ENCODE data around the gene PGC.

PGC gene

DNA sequence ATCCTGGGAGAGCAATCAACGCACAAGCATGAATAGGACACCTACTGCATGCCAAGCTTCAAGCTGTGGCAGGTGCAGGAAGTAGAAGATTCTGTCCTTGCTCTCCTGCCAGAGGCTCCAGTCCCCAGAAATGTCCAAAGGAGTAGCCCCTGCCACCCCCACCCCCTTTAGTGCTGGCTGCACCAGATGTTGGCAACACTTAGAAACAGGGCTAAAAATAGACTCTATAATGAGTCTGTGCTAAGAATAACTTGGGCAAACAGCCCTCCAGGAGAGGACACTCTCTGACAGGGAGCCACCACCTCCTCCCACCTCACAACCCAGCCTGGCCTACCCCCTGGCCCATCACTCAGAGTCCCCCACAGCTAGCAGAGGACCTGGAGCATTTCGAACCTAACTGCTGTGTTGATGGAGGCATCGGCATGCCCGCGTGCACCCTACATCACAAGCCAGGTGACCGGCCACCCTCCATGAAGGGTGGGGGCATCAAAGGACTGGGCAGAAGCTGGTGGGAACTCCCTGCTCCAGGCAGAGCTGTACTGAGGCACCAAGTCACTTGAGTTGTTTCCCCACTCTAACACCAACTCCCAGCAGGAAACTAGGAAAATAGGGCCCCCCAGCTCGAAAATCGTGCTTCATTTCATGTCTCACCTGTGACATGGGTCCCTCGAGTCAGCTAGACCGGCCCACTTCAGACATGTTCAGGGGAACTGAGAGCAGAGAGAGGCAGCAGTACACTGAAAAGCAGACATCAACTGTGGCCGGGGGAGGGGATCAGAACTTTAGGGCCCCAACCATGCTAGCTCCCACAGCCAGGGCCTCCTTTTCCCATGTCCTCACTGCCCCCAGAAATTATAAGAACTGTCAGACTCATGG lies 30.4 kb downstream of the PGC start:
- TF ChIP-seq MYC (IDR thresholded peaks at IDR 0.05; ENCODE audit: low read depth, low read length): no peak
- TF ChIP-seq, protein P1, sequence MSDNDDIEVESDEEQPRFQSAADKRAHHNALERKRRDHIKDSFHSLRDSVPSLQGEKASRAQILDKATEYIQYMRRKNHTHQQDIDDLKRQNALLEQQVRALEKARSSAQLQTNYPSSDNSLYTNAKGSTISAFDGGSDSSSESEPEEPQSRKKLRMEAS (IDR thresholded peaks at IDR 0.05; ENCODE audit: low read depth, low read length): no peak
- TF ChIP-seq, protein P2, sequence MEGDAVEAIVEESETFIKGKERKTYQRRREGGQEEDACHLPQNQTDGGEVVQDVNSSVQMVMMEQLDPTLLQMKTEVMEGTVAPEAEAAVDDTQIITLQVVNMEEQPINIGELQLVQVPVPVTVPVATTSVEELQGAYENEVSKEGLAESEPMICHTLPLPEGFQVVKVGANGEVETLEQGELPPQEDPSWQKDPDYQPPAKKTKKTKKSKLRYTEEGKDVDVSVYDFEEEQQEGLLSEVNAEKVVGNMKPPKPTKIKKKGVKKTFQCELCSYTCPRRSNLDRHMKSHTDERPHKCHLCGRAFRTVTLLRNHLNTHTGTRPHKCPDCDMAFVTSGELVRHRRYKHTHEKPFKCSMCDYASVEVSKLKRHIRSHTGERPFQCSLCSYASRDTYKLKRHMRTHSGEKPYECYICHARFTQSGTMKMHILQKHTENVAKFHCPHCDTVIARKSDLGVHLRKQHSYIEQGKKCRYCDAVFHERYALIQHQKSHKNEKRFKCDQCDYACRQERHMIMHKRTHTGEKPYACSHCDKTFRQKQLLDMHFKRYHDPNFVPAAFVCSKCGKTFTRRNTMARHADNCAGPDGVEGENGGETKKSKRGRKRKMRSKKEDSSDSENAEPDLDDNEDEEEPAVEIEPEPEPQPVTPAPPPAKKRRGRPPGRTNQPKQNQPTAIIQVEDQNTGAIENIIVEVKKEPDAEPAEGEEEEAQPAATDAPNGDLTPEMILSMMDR (IDR thresholded peaks at IDR 0.05; ENCODE audit: low read depth, low read length): no peak
- no peak for TF ChIP-seq POLR2A (IDR thresholded peaks at IDR 0.05; ENCODE audit: extremely low read depth, insufficient read length)
- H3K4me3 ChIP-seq (ENCODE audit: low read depth, low read length): no peak overlapping the region
- DNase-seq (ENCODE audit: low read depth): no peak

DNA sequence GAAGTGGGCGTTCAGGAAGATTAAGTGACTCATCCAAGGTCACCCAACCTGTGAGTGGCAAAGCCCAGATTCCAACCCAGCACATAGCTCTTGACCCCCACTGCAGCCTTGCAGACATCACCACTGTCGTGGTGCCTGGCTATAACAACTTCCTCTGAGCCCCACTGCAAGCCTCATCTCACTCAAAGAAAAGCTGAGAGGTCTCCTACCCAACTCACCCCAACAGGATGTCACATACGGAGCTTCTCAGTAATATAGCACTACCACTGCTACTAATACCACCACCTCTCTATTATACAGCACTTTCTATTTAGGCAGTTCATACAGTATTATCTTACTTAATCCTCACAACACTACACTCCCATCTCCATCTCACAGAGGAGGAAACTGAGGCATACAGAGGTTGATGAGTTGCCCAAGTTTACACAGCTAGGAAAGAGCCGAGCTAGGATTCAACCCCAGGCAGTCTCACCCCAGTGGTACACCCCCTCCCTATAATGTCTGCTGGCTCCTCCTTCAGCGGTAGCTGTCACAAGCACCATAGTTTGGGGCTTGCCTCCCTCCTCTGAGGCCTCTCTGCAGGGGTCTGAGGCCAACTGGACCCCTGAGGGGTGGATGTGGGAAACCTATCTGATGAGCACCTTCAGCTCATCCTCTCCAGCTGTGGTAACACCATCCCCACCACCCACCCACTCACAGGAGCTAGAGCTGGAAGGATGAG lies 31.2 kb downstream of the PGC start:
- TF ChIP-seq MYC (IDR thresholded peaks at IDR 0.05; ENCODE audit: low read depth, low read length) (no peak), POLR2A (IDR thresholded peaks at IDR 0.05; ENCODE audit: extremely low read depth, insufficient read length) (no peak)
- TF ChIP-seq, protein P1 (IDR thresholded peaks at IDR 0.05; ENCODE audit: low read depth, low read length): no peak
- TF ChIP-seq, protein P2 (IDR thresholded peaks at IDR 0.05; ENCODE audit: low read depth, low read length): no peak
- DNase-seq (ENCODE audit: low read depth): peak; percentile 41
- no peak overlapping the region for H3K4me3 ChIP-seq (ENCODE audit: low read depth, low read length)

DNA sequence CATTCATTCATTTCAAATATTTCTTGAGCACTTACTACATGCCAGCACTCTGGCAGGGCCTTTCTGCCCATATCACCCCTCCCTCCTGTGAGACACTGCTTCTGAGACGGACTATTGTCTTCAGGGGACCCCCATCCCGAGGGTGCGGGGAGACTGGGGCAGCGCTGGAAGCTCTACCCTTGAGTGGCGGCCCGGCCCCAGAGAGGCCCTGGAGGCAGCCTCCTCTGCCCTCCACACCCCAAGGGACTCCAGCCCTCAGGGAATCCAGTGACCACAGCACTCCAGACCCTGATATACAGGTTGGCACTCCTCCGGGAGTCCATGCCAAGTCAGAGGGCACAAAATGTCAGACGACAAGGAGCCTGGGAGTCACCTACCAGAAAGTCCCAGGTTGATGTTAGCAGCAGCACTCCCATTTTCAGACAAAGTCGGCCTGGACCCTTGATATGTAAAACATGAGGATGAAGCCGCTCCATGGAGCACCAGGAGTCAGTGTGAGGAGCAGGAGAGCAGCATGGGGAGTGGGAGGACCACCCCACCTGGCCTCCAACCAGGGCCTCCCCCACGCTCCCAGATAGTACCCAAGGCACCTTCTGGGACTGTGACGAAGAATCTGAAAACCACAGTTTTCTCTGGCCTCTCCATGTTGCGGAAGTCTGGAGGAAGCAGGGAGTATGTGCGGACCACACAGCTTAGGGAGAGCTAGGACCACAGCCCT lies 32.5 kb downstream of the PGC start:
- TF ChIP-seq, protein P1 (IDR thresholded peaks at IDR 0.05; ENCODE audit: low read depth, low read length): no peak
- no peak for TF ChIP-seq MYC (IDR thresholded peaks at IDR 0.05; ENCODE audit: low read depth, low read length)
- TF ChIP-seq, protein P2 (IDR thresholded peaks at IDR 0.05; ENCODE audit: low read depth, low read length): no peak
- no peak for TF ChIP-seq POLR2A (IDR thresholded peaks at IDR 0.05; ENCODE audit: extremely low read depth, insufficient read length)
- H3K4me3 ChIP-seq (ENCODE audit: low read depth, low read length): no peak overlapping the region
- DNase-seq (ENCODE audit: low read depth): no peak

DNA sequence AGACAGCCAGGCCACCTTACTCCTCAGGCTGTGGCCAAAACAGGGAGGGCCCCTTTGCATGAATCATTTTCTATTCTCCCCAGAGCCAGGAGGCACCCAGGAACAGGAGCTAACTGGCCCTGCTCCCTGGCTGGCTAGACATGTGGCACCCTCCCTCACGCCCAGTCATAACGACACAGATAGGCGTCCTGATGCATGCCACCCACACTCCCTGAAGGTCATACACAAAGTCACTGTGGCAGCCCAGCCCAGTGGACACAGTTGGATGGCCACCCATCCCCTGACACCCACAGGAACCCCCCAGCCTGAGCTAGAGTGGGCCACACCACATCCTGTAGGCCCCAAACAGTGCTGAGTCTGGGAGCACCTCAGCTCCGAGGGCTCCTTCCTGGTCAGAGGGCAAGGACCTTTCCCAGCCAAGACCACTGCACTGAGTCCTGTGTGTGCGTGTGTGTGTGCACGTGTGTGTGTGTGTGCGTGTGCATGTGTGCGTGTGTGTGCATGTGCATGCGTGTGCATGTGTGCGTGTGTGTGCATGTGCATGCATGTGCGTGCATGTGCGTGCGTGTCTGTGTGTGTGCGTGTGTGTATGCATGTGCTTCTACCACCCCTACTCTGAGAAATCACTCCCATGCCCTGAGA lies 33.4 kb downstream of the PGC start:
- no peak overlapping the region for H3K4me3 ChIP-seq (ENCODE audit: low read depth, low read length)
- DNase-seq (ENCODE audit: low read depth): no peak
- TF ChIP-seq, protein P1 (IDR thresholded peaks at IDR 0.05; ENCODE audit: low read depth, low read length): no peak
- TF ChIP-seq, protein P2 (IDR thresholded peaks at IDR 0.05; ENCODE audit: low read depth, low read length): no peak
- TF ChIP-seq POLR2A (IDR thresholded peaks at IDR 0.05; ENCODE audit: extremely low read depth, insufficient read length) (no peak), MYC (IDR thresholded peaks at IDR 0.05; ENCODE audit: low read depth, low read length) (no peak)

DNA sequence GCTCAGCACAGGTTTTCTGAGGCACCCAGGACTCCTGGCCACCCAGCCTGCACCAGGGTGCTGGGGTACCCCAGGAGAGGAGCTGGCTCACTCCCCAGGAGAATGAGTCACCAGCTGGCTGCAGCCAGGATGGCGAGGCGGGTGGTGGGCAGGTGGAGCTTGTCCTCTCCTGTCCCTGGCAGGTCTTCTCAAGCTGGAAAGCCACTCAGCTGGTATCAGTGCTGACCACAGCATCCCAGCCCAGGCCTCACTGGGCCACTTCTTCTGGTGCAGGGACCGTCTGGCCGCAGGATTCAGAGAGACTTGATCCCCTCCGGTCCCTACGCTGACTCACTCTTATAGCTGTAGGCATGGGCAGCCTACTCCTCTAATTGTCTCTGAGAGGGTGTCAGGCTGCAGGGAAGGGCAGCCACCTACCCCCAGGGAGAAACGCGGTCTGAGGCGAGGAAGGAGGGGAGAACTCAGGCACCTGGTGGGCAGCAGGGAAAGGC lies 34.0 kb downstream of the PGC start:
- no peak overlapping the region for H3K4me3 ChIP-seq (ENCODE audit: low read depth, low read length)
- TF ChIP-seq, protein P1 (IDR thresholded peaks at IDR 0.05; ENCODE audit: low read depth, low read length): no peak
- TF ChIP-seq, protein P2 (IDR thresholded peaks at IDR 0.05; ENCODE audit: low read depth, low read length): no peak
- no peak for TF ChIP-seq POLR2A (IDR thresholded peaks at IDR 0.05; ENCODE audit: extremely low read depth, insufficient read length)
- TF ChIP-seq MYC (IDR thresholded peaks at IDR 0.05; ENCODE audit: low read depth, low read length): no peak
- peak; percentile 87 for DNase-seq (ENCODE audit: low read depth)
